HCT116 (cell line): ENCODE measurements around the gene NID2. TPM values are rescaled to one million over a fixed set of nuclear protein-coding genes. Genes with fewer than 3 reads are reported as not detected.

ENCODE experiments used
- ATAC-seq: fragments of 200-7000 bp; cut with Tn5 transposase; 2 replicates; pipeline ENCODE4 v1.9.1; 2020; ENCODE audit warnings: mild to moderate bottlenecking, moderate library complexity
- BruUV-seq: library from RNA; stranded (reverse); fragments of 400-500 nt; replicated peaks from 2 replicates; lab custom pipeline; 2021; lab: Mats Ljungman, UMichigan
- CTCF ChIA-PET: fragments of 300-600 bp; sonication (Branson Sonifier 250); formaldehyde crosslinking; loops from one replicate; lab custom pipeline; 2021; ENCODE audit warnings: antibody characterized with exemption; lab: Charles Lee
- POLR2A ChIA-PET: fragments of 300-600, 350-600 bp; sonication (Branson Sonifier 250); formaldehyde crosslinking; loops from one replicate; lab custom pipeline; 2021; ENCODE audit warnings: antibody characterized with exemption; lab: Charles Lee
- RAD21 ChIA-PET, 2 experiments: fragments of 300-600 bp; sonication (Branson Sonifier 250); formaldehyde crosslinking; loops; one replicate each; lab custom pipeline; 2023; ENCODE audit warnings: low total read pairs in 2 of 2; ENCODE audit not compliant: uncharacterized antibody in 2 of 2, unreplicated experiment in 2 of 2, low non-redundant PET in 1 of 2; lab: Charles Lee
- DNase-seq: peaks from one replicate; pipeline ENCODE4 v3.0.0-alpha.2; 2010; ENCODE audit warnings: low read depth, low spot score
- H2AFZ ChIP-seq: fragments of 200-600 bp; shearing (Covaris generic), sonication (generic); 2 replicates; pipeline ENCODE4 v1.6.1; 2017; ENCODE audit warnings: low read depth, mixed run types, mixed read lengths, antibody characterized with exemption, low read length; ENCODE audit not compliant: poor library complexity, severe bottlenecking
- H3K27ac ChIP-seq: 2 replicates; pipeline ENCODE4 v1.5.1; 2012; ENCODE audit warnings: low read depth, low read length
- H3K27me3 ChIP-seq: fragments of 200-600 bp; sonication (generic); 2 replicates; pipeline ENCODE4 v1.6.1; 2016; ENCODE audit warnings: mixed run types, low read length, mixed read lengths; ENCODE audit not compliant: insufficient read depth
- H3K36me3 ChIP-seq, 2 experiments: fragments of 200-500 bp in 1 of 2; fragments of 200-600 bp in 1 of 2; sonication (Bioruptor generic) in 1 of 2; sonication (generic) in 1 of 2; 2 replicates each; pipeline versions ENCODE4 v1.5.1 to v1.6.1; 2014 to 2016; ENCODE audit warnings: low read length in 2 of 2, inconsistent platforms in 1 of 2, mixed read lengths in 1 of 2, mixed run types in 1 of 2; ENCODE audit not compliant: insufficient read depth in 2 of 2, control insufficient read depth in 1 of 2
- H3K4me1 ChIP-seq, 2 experiments: fragments of 200-600 bp in 1 of 2; sonication (generic) in 1 of 2; 2 replicates each; pipeline versions ENCODE4 v1.5.1 to v1.6.1; 2012 to 2017; ENCODE audit warnings: low read length in 2 of 2, inconsistent platforms in 1 of 2, mild to moderate bottlenecking in 1 of 2, mixed read lengths in 1 of 2, mixed run types in 1 of 2, moderate library complexity in 1 of 2; ENCODE audit not compliant: insufficient read depth in 2 of 2, control insufficient read depth in 1 of 2
- H3K4me2 ChIP-seq: fragments of 200-600 bp; sonication (generic); 2 replicates; pipeline ENCODE4 v1.6.1; 2017; ENCODE audit warnings: mixed run types, low read length, mixed read lengths
- H3K4me3 ChIP-seq, 2 experiments: fragments of 200-600 bp in 1 of 2; sonication (generic) in 1 of 2; replicated peaks in 1 of 2; 2 replicates each; pipeline ENCODE4 v1.5.1; 2011 to 2016; ENCODE audit warnings: low read length in 2 of 2, control low read depth in 1 of 2, low read depth in 1 of 2, mild to moderate bottlenecking in 1 of 2, mixed read lengths in 1 of 2, mixed run types in 1 of 2
- H3K79me2 ChIP-seq: fragments of 200-600 bp; sonication (generic); 2 replicates; pipeline ENCODE4 v1.6.1; 2017; ENCODE audit warnings: mild to moderate bottlenecking, mixed run types, low read length, moderate library complexity, mixed read lengths; ENCODE audit not compliant: insufficient read depth
- H3K9ac ChIP-seq: fragments of 200-600 bp; sonication (generic); 2 replicates; pipeline ENCODE4 v1.6.1; 2016; ENCODE audit warnings: low read length, mixed read lengths
- H3K9me2 ChIP-seq: fragments of 200-600 bp; sonication (generic), shearing (Covaris generic); 2 replicates; pipeline ENCODE4 v1.6.1; 2017; ENCODE audit warnings: mixed run types, mild to moderate bottlenecking, moderate library complexity; ENCODE audit not compliant: insufficient read depth
- H3K9me3 ChIP-seq, 2 experiments: fragments of 200-500 bp in 1 of 2; fragments of 200-600 bp in 1 of 2; sonication (Bioruptor generic) in 1 of 2; sonication (generic) in 1 of 2; 2 replicates each; pipeline ENCODE4 v1.6.1; 2014 to 2017; ENCODE audit warnings: low read length in 2 of 2, mixed read lengths in 2 of 2, inconsistent platforms in 1 of 2, low read depth in 1 of 2, mild to moderate bottlenecking in 1 of 2, mixed run types in 1 of 2, moderate library complexity in 1 of 2; ENCODE audit not compliant: control insufficient read depth in 1 of 2, insufficient read depth in 1 of 2
- H4K20me1 ChIP-seq: fragments of 200-600 bp; sonication (generic), shearing (Covaris generic); 2 replicates; pipeline ENCODE4 v1.6.1; 2017; ENCODE audit warnings: mixed run types, mild to moderate bottlenecking, moderate library complexity; ENCODE audit not compliant: insufficient read depth
- ATF3 ChIP-seq: IDR thresholded peaks from 2 replicates; pipeline ENCODE4 v1.6.1; 2012
- CBX3 ChIP-seq: IDR thresholded peaks from 2 replicates; pipeline ENCODE4 v1.6.1; 2012; ENCODE audit warnings: low read depth
- CEBPB ChIP-seq: IDR thresholded peaks from 2 replicates; pipeline ENCODE4 v1.6.1; 2012; ENCODE audit warnings: low read depth
- ELF1 ChIP-seq: IDR thresholded peaks from 2 replicates; pipeline ENCODE4 v1.6.1; 2012; ENCODE audit warnings: low read depth, borderline replicate concordance
- EZH2phosphoT487 ChIP-seq: fragments of 200-600 bp; IDR thresholded peaks from 2 replicates; pipeline ENCODE4 v1.6.1; 2018; ENCODE audit warnings: antibody characterized with exemption, borderline replicate concordance
- FOSL1 ChIP-seq: IDR thresholded peaks from 2 replicates; pipeline ENCODE4 v1.6.1; 2012; ENCODE audit warnings: low read depth
- JUND ChIP-seq: IDR thresholded peaks from 2 replicates; pipeline ENCODE4 v1.6.1; 2012
- POLR2A ChIP-seq: IDR thresholded peaks from 2 replicates; pipeline ENCODE4 v1.7.0; 2011; ENCODE audit warnings: borderline replicate concordance; ENCODE audit not compliant: insufficient read depth, insufficient read length; ENCODE audit errors: extremely low read depth
- POLR2AphosphoS5 ChIP-seq: IDR thresholded peaks from 2 replicates; pipeline ENCODE4 v1.6.1; 2011; ENCODE audit warnings: mild to moderate bottlenecking, low read depth, low read length, moderate library complexity
- RAD21 ChIP-seq: IDR thresholded peaks from 2 replicates; pipeline ENCODE4 v1.6.1; 2012; ENCODE audit warnings: low read depth, mild to moderate bottlenecking
- SP1 ChIP-seq: IDR thresholded peaks from 2 replicates; pipeline ENCODE4 v1.6.1; 2012; ENCODE audit warnings: low read depth
- SRF ChIP-seq: IDR thresholded peaks from 2 replicates; pipeline ENCODE4 v1.6.1; 2012; ENCODE audit warnings: low read depth
- YY1 ChIP-seq: IDR thresholded peaks from 2 replicates; pipeline ENCODE4 v1.6.1; 2011; ENCODE audit warnings: low read length, low read depth, moderate library complexity, mild to moderate bottlenecking; ENCODE audit not compliant: insufficient replicate concordance; ENCODE audit errors: extremely low read depth
- ZBTB33 ChIP-seq: IDR thresholded peaks from 2 replicates; pipeline ENCODE4 v1.6.1; 2011; ENCODE audit warnings: mild to moderate bottlenecking, low read length, moderate library complexity; ENCODE audit not compliant: insufficient replicate concordance; ENCODE audit errors: extremely low read depth
- ZFX ChIP-seq: fragments of 450-650 bp; IDR thresholded peaks from 2 replicates; pipeline ENCODE4 v1.6.1; 2017
- ZNF274 ChIP-seq: fragments of 200-500 bp; sonication (Bioruptor generic); IDR thresholded peaks from 2 replicates; pipeline ENCODE4 v1.6.1; 2014; ENCODE audit warnings: mild to moderate bottlenecking, low read depth, low read length, inconsistent platforms
- intact Hi-C: fragments of 100-400 bp; cut with micrococcal nuclease; formaldehyde crosslinking; loops from 2 replicates; pipeline ENCODE4 v1.10.0; 2022
- total RNA-seq: library from RNA; stranded (reverse); gene quantifications from one replicate; pipeline ENCODE4 v1.2.1, GENCODE V29; 2021; ENCODE audit not compliant: unreplicated experiment
- TF ChIP-seq, protein P1 (sequence below): IDR thresholded peaks from 2 replicates; pipeline ENCODE4 v1.6.1; 2012; ENCODE audit warnings: low read depth
- TF ChIP-seq, protein P2 (sequence below): IDR thresholded peaks from 2 replicates; pipeline ENCODE4 v1.6.1; 2012

Gene NID2
- total RNA-seq, 1 experiment from 2014 or later, result 0.84 TPM

DNA sequence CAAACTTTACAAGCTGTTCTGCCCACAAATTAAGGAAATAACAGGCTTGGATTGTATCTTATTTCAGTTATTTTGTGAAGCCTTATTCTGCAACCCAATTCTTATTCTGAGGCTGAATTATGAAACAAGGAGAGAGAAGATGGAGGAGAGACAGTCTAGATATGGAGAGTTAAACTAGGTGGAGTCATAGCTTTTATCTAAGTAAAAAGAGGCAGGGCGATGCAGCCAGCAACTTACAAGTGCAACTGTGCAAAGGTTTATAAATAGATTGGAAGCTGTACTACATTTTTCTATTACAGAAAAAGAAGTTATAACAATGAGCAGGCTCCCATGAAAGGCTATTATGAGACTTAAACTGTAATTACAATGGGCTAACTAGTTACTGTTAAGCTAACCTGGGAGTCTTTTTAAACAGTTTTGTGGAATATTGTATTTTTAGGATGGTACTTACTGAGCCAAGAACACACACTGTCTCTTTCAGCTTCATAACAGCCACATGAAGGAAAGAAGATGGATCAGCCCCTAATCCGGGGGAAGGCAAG, 22.4 kb downstream of the NID2 start:
- Histone ChIP-seq H3K27ac (no peak overlapping the region), H3K36me3 (no peaks in the 10 kb centered on the region), H3K4me1 (peaks cover 0 to 13% of the 10 kb centered on the region in 2 experiments; a peak in 1 of 4 replicates), H3K9me2 (no peaks in the 10 kb centered on the region), H3K79me2 (no peaks in the 10 kb centered on the region), H3K9me3 (no peaks in the 10 kb centered on the region), H3K4me3 (no peak overlapping the region), H3K4me2 (no peak overlapping the region), H3K9ac (no peak overlapping the region), H3K27me3 (no peaks in the 10 kb centered on the region), H4K20me1 (no peaks in the 10 kb centered on the region), H2AFZ (no peak overlapping the region)
- intact Hi-C loops, result no loop called here
- no TSS peak for BruUV-seq
- ChIA-PET CTCF (no interaction called here), RAD21 (no interaction called here)
- TF ChIP-seq CBX3 (no peak), FOSL1 (no peak), ZNF274 (no peak), ELF1 (no peak), CEBPB (no peak), POLR2A (no peak), SRF (no peak), POLR2AphosphoS5 (no peak), EZH2phosphoT487 (no peak), RAD21 (no peak), ZBTB33 (no peak), JUND (no peak), ATF3 (no peak), YY1 (no peak), SP1 (no peak), ZFX (no peak)
- TF ChIP-seq, protein P1, sequence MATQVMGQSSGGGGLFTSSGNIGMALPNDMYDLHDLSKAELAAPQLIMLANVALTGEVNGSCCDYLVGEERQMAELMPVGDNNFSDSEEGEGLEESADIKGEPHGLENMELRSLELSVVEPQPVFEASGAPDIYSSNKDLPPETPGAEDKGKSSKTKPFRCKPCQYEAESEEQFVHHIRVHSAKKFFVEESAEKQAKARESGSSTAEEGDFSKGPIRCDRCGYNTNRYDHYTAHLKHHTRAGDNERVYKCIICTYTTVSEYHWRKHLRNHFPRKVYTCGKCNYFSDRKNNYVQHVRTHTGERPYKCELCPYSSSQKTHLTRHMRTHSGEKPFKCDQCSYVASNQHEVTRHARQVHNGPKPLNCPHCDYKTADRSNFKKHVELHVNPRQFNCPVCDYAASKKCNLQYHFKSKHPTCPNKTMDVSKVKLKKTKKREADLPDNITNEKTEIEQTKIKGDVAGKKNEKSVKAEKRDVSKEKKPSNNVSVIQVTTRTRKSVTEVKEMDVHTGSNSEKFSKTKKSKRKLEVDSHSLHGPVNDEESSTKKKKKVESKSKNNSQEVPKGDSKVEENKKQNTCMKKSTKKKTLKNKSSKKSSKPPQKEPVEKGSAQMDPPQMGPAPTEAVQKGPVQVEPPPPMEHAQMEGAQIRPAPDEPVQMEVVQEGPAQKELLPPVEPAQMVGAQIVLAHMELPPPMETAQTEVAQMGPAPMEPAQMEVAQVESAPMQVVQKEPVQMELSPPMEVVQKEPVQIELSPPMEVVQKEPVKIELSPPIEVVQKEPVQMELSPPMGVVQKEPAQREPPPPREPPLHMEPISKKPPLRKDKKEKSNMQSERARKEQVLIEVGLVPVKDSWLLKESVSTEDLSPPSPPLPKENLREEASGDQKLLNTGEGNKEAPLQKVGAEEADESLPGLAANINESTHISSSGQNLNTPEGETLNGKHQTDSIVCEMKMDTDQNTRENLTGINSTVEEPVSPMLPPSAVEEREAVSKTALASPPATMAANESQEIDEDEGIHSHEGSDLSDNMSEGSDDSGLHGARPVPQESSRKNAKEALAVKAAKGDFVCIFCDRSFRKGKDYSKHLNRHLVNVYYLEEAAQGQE, result no peak
- TF ChIP-seq, protein P2, sequence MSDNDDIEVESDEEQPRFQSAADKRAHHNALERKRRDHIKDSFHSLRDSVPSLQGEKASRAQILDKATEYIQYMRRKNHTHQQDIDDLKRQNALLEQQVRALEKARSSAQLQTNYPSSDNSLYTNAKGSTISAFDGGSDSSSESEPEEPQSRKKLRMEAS, result no peak
- TF ChIP-seq, all 23 proteins: peak for 0
- DNase-seq (no peak), ATAC-seq (no peak)
- POLR2A ChIA-PET, result no interaction called here
